Neuron (in vitro differentiated cells): Measurements from ENCODE around the gene AGL.

Experiments
- H2AFZ ChIP-seq: one replicate; pipeline ENCODE4 v1.6.1; 2013; ENCODE audit warnings: low read depth, mild to moderate bottlenecking, inconsistent platforms, low read length, moderate library complexity
- H3K27me3 ChIP-seq: one replicate; pipeline ENCODE4 v1.6.1; 2013; ENCODE audit warnings: low read length; ENCODE audit not compliant: insufficient read depth
- H3K36me3 ChIP-seq: one replicate; pipeline ENCODE4 v1.6.1; 2013; ENCODE audit warnings: low read length; ENCODE audit not compliant: insufficient read depth
- H3K4me1 ChIP-seq: one replicate; pipeline ENCODE4 v1.6.1; 2013; ENCODE audit warnings: low read length; ENCODE audit not compliant: insufficient read depth
- H3K4me3 ChIP-seq: 2 replicates; pipeline ENCODE4 v1.5.1; 2013; ENCODE audit warnings: mild to moderate bottlenecking, low read length, moderate library complexity
- H3K9me3 ChIP-seq: one replicate; pipeline ENCODE4 v1.6.1; 2013; ENCODE audit warnings: low read length

Gene AGL

GRCh38 chr1:99849744-99850458 lies at the start of gene AGL:
Gene AGL (plus strand): TSS chr1:99850361. CDS start chr1:99851043, 682 bp downstream.
- H3K36me3 ChIP-seq, result peaks cover 4% of the 10 kb centered on the region
- H3K9me3 ChIP-seq, result no peaks in the 10 kb centered on the region
- peaks cover 16% of the 10 kb centered on the region for H3K4me1 ChIP-seq
- no peaks in the 10 kb centered on the region for H3K27me3 ChIP-seq
- peak within 1 kb of the TSS; percentile 69 for H3K4me3 ChIP-seq
- peak within 1 kb of the TSS; percentile 63 for H2AFZ ChIP-seq

- Histone ChIP-seq H3K27me3 (no peaks in the 10 kb centered on the region), H3K4me3 (no peak overlapping the region), H3K9me3 (no peaks in the 10 kb centered on the region), H2AFZ (no peak overlapping the region), H3K4me1 (no peaks in the 10 kb centered on the region), H3K36me3 (no peaks in the 10 kb centered on the region)
Observed at GRCh38 chr1:99801584-99801983, 48.6 kb upstream of the AGL start.

- Histone ChIP-seq H3K27me3 (no peaks in the 10 kb centered on the region), H3K4me3 (no peak overlapping the region), H2AFZ (no peak overlapping the region), H3K4me1 (peaks cover 3% of the 10 kb centered on the region), H3K36me3 (no peaks in the 10 kb centered on the region), H3K9me3 (no peaks in the 10 kb centered on the region)
Observed at GRCh38 chr1:99806882-99807281, 43.3 kb upstream of the AGL start.

GRCh38 chr1:99808391-99809115 lies 41.6 kb upstream of the AGL start:
- no peaks in the 10 kb centered on the region for H3K36me3 ChIP-seq
- no peak overlapping the region for H3K4me3 ChIP-seq

GRCh38 chr1:99811075-99811474 lies 39.1 kb upstream of the AGL start:
- H3K27me3 ChIP-seq, result no peaks in the 10 kb centered on the region

More at GRCh38 chr1:99808391-99809115, 41.6 kb upstream of the AGL start:
- no peaks in the 10 kb centered on the region for H3K27me3 ChIP-seq
- no peaks in the 10 kb centered on the region for H3K9me3 ChIP-seq
- H2AFZ ChIP-seq, result peak overlapping the region; percentile 83
- peaks cover 3% of the 10 kb centered on the region for H3K4me1 ChIP-seq

GRCh38 chr1:99811747-99812146 lies 38.4 kb upstream of the AGL start:
- no peaks in the 10 kb centered on the region for H3K27me3 ChIP-seq
- no peak overlapping the region for H2AFZ ChIP-seq
- no peaks in the 10 kb centered on the region for H3K9me3 ChIP-seq
- H3K36me3 ChIP-seq, result no peaks in the 10 kb centered on the region
- peaks cover 3% of the 10 kb centered on the region for H3K4me1 ChIP-seq
- no peak overlapping the region for H3K4me3 ChIP-seq

More at GRCh38 chr1:99811075-99811474, 39.1 kb upstream of the AGL start:
- Histone ChIP-seq H3K36me3 (no peaks in the 10 kb centered on the region), H3K9me3 (no peaks in the 10 kb centered on the region), H3K4me1 (peaks cover 3% of the 10 kb centered on the region), H2AFZ (no peak overlapping the region), H3K4me3 (no peak overlapping the region)

- H3K4me1 ChIP-seq, result no peaks in the 10 kb centered on the region
- H3K4me3 ChIP-seq, result no peak overlapping the region
- no peaks in the 10 kb centered on the region for H3K36me3 ChIP-seq
- H3K9me3 ChIP-seq, result no peaks in the 10 kb centered on the region
- no peak overlapping the region for H2AFZ ChIP-seq
- no peaks in the 10 kb centered on the region for H3K27me3 ChIP-seq
Observed at GRCh38 chr1:99814373-99814900, 35.7 kb upstream of the AGL start.

- no peaks in the 10 kb centered on the region for H3K4me1 ChIP-seq
- no peaks in the 10 kb centered on the region for H3K36me3 ChIP-seq
- no peak overlapping the region for H2AFZ ChIP-seq
- H3K27me3 ChIP-seq, result no peaks in the 10 kb centered on the region
- H3K4me3 ChIP-seq, result no peak overlapping the region
- no peaks in the 10 kb centered on the region for H3K9me3 ChIP-seq
Observed at GRCh38 chr1:99816656-99817055, 33.5 kb upstream of the AGL start.

GRCh38 chr1:99818063-99818699 lies 32.0 kb upstream of the AGL start:
- H3K9me3 ChIP-seq, result no peaks in the 10 kb centered on the region
- no peak overlapping the region for H3K4me3 ChIP-seq
- H3K4me1 ChIP-seq, result no peaks in the 10 kb centered on the region
- H3K36me3 ChIP-seq, result no peaks in the 10 kb centered on the region
- H2AFZ ChIP-seq, result no peak overlapping the region
- no peaks in the 10 kb centered on the region for H3K27me3 ChIP-seq

- Histone ChIP-seq H3K27me3 (no peaks in the 10 kb centered on the region), H3K4me1 (no peaks in the 10 kb centered on the region), H3K36me3 (no peaks in the 10 kb centered on the region), H3K9me3 (no peaks in the 10 kb centered on the region), H2AFZ (no peak overlapping the region), H3K4me3 (no peak overlapping the region)
Observed at GRCh38 chr1:99820546-99820945, 29.6 kb upstream of the AGL start.

GRCh38 chr1:99825098-99825497 lies 25.1 kb upstream of the AGL start:
- H3K27me3 ChIP-seq, result no peaks in the 10 kb centered on the region
- H2AFZ ChIP-seq, result no peak overlapping the region
- H3K36me3 ChIP-seq, result no peaks in the 10 kb centered on the region
- H3K9me3 ChIP-seq, result no peaks in the 10 kb centered on the region
- no peaks in the 10 kb centered on the region for H3K4me1 ChIP-seq
- H3K4me3 ChIP-seq, result no peak overlapping the region

- Histone ChIP-seq H3K27me3 (no peaks in the 10 kb centered on the region), H3K4me3 (no peak overlapping the region), H3K4me1 (no peaks in the 10 kb centered on the region), H3K9me3 (no peaks in the 10 kb centered on the region), H3K36me3 (no peaks in the 10 kb centered on the region), H2AFZ (no peak overlapping the region)
Observed at GRCh38 chr1:99825702-99826101, 24.5 kb upstream of the AGL start.

GRCh38 chr1:99827970-99828369 lies 22.2 kb upstream of the AGL start:
- Histone ChIP-seq H3K27me3 (no peaks in the 10 kb centered on the region), H3K4me3 (no peak overlapping the region), H3K36me3 (no peaks in the 10 kb centered on the region), H3K9me3 (no peaks in the 10 kb centered on the region), H2AFZ (no peak overlapping the region), H3K4me1 (no peaks in the 10 kb centered on the region)
